IPS DF 6.9 (cell line): ENCODE data around the gene DAP3.
"Not testable (repeated sequence)": the region's sequence is repeated elsewhere in the genome, so short reads cannot be mapped to it uniquely, and the experiment has no call there.

Source experiments
- DNase-seq: peaks from one replicate; pipeline ENCODE4 v3.0.0-alpha.2; 2013; ENCODE audit warnings: low read depth, low spot score
- H3K27ac ChIP-seq: one replicate; pipeline ENCODE4 v1.5.1; 2013; ENCODE audit warnings: low read length, control low read depth
- H3K27me3 ChIP-seq: 2 replicates; pipeline ENCODE4 v1.6.1; 2013; ENCODE audit warnings: mild to moderate bottlenecking, low read length; ENCODE audit not compliant: control insufficient read depth, insufficient read depth
- H3K36me3 ChIP-seq: 2 replicates; pipeline ENCODE4 v1.6.1; 2013; ENCODE audit warnings: low read length; ENCODE audit not compliant: control insufficient read depth, insufficient read depth
- H3K4me1 ChIP-seq: 2 replicates; pipeline ENCODE4 v1.6.1; 2013; ENCODE audit warnings: low read length; ENCODE audit not compliant: control insufficient read depth, insufficient read depth
- H3K4me3 ChIP-seq: 2 replicates; pipeline ENCODE4 v1.5.1; 2013; ENCODE audit warnings: mild to moderate bottlenecking, low read length
- H3K9me3 ChIP-seq: 2 replicates; pipeline ENCODE4 v1.6.1; 2013; ENCODE audit warnings: low read length, inconsistent platforms; ENCODE audit not compliant: control insufficient read depth, insufficient read depth
- WGBS: extraction: QIAGEN DNeasy Blood & Tissue Kit; methylation state at CpG from one replicate; pipeline ENCODE4 v1.1.7; 2013; ENCODE audit warnings: mixed read lengths, missing lambda C conversion rate; ENCODE audit not compliant: insufficient read length, insufficient coverage; 5-methylcytosine and 5-hydroxymethylcytosine counted together

Gene DAP3

DNA sequence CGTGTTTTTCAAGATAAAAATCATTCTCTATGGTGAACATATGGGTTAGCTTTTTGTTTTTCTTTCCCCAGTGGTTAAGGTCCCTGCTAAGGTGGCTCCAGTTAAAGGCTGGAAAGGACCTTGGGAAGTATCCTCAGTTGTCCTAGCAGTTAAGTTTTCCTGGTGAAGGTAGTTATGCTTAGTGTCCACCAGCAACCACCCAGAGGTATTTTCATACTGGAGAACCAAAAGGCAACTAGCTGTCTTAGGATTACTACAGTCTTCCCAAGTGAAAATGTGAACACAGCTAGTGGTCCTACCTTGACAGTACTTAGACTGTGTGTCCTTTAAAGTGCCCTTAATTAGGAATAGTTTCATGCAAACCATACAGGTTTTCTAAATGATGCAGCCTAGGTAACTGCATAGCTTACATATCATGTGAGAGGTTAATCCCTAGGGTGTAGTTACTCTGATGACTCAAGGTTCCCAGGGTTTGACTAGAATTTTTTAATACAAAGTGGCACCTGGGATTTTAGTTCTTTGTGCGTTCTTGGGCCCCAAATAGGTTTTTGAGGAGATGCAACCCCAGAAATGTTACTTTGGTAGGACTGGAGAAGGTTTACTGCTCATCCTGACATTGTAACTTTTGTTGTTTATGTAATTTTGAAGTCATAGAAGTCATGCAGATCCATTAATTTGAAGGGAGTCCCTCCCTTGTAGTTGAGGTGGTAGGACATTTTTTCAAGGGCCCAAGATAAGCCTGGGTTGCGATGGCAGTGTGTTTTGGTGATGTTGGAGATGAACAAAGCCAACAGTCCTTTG, 36.8 kb upstream of the DAP3 start:
- DNase-seq, result no peak
- no CpG with 5 or more reads among the region's 3 CpGs for WGBS
- H3K4me3 ChIP-seq, result no peak overlapping the region
- H3K9me3 ChIP-seq, result no peaks in the 10 kb centered on the region
- H3K27ac ChIP-seq, result no peak overlapping the region
- no peaks in the 10 kb centered on the region for H3K36me3 ChIP-seq
- no peaks in the 10 kb centered on the region for H3K27me3 ChIP-seq
- no peaks in the 10 kb centered on the region for H3K4me1 ChIP-seq

DNA sequence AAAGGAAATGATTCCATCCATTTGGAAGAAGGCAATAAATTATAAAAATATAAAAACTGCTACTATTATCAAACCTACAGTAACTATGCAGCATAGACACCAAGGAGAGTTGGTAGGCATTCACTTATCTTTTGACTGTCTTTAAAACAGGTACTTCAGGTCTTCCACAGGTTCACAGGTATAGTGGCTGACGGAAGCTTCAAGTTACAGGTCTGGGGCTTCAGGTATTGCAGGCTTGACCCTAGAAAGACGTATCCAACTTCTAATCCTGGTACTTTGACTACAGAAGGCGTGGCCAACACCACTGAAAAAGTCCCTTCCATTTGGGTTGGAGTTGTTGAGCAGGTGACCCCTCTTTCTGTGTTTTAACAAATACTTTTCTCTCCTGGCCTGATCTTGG, 35.9 kb upstream of the DAP3 start:
- WGBS, result no CpG with 5 or more reads among the region's 3 CpGs

DNA sequence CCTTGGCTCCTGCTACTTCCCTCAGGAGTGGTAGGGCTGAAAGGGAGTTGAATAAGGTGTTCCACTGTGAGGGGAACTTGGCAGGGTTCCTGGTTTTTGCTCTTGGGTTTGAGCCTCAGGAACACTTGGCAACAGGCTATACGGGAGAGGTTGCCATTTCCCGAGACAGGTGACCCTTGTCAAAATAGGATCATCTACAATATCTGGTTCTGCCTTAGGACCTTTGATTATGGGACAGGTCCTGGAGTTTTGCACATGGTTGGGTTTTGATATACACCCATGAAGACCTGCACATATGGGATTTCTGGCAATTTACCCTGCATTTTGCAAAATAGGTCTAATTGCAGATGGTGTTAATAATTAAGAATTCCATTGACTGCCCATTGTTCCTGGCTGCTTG, 31.4 kb upstream of the DAP3 start:
- peaks cover 7% of the 10 kb centered on the region; the same call in 1 of the 2 replicates for H3K36me3 ChIP-seq

More for the DNA sequence above, 35.9 kb upstream of the DAP3 start:
- no peak for DNase-seq
- no peaks in the 10 kb centered on the region for H3K27me3 ChIP-seq
- H3K27ac ChIP-seq, result no peak overlapping the region
- H3K9me3 ChIP-seq, result no peaks in the 10 kb centered on the region
- H3K4me1 ChIP-seq, result no peaks in the 10 kb centered on the region
- H3K4me3 ChIP-seq, result no peak overlapping the region
- no peaks in the 10 kb centered on the region for H3K36me3 ChIP-seq

DNA sequence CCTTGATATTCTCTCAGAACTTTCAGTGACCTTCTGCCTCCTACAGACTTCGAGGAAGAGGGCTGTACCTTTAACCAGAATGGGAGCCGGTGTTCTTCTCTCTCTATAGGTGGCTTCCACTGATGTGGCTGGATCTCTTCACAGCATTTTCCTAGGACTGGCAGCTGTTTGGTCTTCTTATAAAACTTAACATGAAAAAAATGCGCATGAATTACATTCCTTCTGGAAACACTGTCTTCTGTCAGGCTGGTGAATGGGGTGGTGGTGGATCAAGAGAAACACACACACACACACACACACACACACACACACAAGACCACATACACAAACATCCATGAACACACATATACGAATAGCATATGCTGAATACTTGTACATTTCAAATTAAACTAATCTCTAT, 27.7 kb upstream of the DAP3 start:
- not testable (repeated sequence) for H3K27me3 ChIP-seq, H3K27ac ChIP-seq, H3K4me1 ChIP-seq, DNase-seq, H3K9me3 ChIP-seq, H3K36me3 ChIP-seq, H3K4me3 ChIP-seq
- no CpG with 5 or more reads among the region's 4 CpGs for WGBS

More for the DNA sequence above, 31.4 kb upstream of the DAP3 start:
- no peaks in the 10 kb centered on the region for H3K9me3 ChIP-seq
- no peak for DNase-seq
- WGBS, result no CpG with 5 or more reads among the region's 2 CpGs
- no peaks in the 10 kb centered on the region for H3K4me1 ChIP-seq
- no peaks in the 10 kb centered on the region for H3K27me3 ChIP-seq
- H3K27ac ChIP-seq, result no peak overlapping the region
- H3K4me3 ChIP-seq, result no peak overlapping the region

DNA sequence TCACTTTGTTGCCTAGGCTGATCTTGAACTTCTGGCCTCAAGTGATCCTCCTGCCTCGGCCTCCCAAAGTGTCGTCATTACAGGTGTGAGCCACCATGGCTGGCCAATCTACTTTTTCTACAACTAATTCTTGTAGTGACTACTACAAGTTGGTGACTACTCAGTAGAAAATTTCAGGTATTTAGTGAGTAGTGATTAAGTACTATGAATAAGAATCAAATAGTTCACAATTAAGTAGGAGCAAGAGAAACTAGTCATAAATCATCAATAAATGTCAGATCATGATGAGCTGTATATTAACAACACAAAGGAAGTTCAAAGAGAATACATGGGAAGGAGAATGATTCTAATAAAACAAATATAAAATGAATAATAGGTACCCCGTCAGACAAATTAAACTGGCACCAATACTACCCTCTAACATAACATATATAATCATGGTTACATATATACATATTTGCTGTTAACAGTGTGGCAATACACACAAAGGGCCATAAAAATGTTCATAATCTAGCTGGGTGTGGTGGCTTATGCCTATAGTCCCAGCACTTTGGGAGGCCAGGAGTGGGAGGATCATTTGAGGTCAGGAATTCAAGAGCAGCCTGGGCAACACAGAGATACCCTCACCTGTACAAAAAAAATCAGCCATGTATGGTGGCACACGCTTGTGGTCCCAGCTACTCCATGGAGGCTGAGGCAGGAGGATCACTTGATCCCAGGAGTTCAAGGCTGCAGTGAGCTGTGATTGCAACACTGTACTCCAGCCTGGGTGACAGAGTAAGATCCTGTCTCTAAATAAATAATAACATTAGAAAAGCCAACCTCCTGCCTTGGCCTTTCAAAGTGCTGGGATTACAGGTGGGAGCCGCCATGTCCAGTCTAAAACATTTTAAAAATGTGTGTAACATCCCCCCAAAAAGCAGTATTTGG, 19.4 kb upstream of the DAP3 start:
- DNase-seq, result no peak
- H3K4me3 ChIP-seq, result no peak overlapping the region
- peaks cover 28% of the 10 kb centered on the region; the same call in 1 of the 2 replicates for H3K36me3 ChIP-seq
- no CpG with 5 or more reads among the region's 5 CpGs for WGBS
- H3K4me1 ChIP-seq, result no peaks in the 10 kb centered on the region
- no peaks in the 10 kb centered on the region for H3K27me3 ChIP-seq
- no peaks in the 10 kb centered on the region; the same call in 1 of the 2 replicates for H3K9me3 ChIP-seq
- H3K27ac ChIP-seq, result no peak overlapping the region

DNA sequence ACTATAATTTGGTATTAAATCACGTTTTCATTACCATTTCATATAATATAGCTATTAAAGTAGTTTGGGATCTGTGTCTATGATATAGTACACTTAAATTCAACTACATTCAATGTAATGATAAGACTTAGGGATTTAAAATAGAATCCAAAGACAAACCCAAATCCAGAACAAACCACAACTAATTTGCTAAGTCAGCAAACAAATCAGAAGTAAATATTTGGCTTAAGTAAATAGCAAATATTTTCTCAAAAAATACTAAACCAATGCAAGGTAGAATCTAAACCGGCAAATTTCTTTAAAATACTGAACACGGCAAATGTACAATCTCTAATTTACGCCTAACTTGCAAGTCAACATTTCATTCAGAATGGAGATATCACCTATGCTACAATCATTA, 17.1 kb upstream of the DAP3 start:
- Histone ChIP-seq H3K27ac (no peak overlapping the region), H3K36me3 (peaks cover 33% of the 10 kb centered on the region; the same call in 1 of the 2 replicates), H3K4me3 (no peak overlapping the region), H3K9me3 (no peaks in the 10 kb centered on the region; the same call in 1 of the 2 replicates), H3K27me3 (no peaks in the 10 kb centered on the region), H3K4me1 (no peaks in the 10 kb centered on the region)
- no CpG with 5 or more reads among the region's 4 CpGs for WGBS
- no peak for DNase-seq

DNA sequence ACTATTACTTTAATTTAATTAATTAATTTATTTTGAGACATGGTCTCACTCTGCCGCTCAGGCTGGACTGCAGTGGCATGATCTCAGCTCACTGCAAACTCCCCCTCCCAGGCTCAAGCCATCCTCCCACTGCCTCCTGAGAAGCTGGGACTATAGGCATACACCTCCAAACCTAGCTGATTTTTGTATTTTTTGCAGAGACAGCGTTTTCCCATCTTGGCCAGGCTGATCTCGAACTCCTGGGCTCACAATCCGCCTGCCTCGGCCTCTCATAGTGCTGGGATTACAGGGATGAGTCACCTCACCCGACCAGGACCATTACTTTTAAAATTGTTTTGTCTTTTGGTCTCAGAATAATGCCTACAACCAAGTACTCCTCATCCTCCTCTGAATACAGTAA, 15.9 kb upstream of the DAP3 start:
- no peaks in the 10 kb centered on the region for H3K9me3 ChIP-seq
- no peak overlapping the region for H3K27ac ChIP-seq
- no peak overlapping the region for H3K4me3 ChIP-seq
- no CpG with 5 or more reads among the region's 6 CpGs for WGBS
- DNase-seq, result no peak
- H3K4me1 ChIP-seq, result no peaks in the 10 kb centered on the region
- H3K27me3 ChIP-seq, result no peaks in the 10 kb centered on the region
- H3K36me3 ChIP-seq, result peaks cover 27% of the 10 kb centered on the region; the same call in 1 of the 2 replicates

DNA sequence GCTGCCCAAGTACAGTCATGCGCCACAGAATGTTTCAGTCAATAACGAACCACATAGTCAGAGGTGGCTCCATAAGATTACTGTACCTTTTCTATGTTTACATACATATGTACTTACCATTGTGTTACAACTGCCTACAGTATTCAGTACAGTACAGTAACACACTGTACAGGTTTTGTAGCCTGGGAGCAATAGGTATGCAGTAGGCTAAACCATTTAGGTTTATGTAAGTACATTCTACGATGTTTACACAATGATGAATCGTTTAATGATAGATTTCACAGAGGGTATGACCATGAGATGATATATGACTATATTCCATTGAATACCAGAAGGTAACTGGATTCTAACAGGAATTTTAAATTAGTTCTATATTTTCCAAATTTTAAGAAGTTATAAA, 10.9 kb upstream of the DAP3 start:
- no peak for DNase-seq
- Histone ChIP-seq H3K36me3 (peaks cover 18% of the 10 kb centered on the region; the same call in 1 of the 2 replicates), H3K9me3 (no peaks in the 10 kb centered on the region), H3K27ac (no peak overlapping the region), H3K4me3 (no peak overlapping the region), H3K4me1 (no peaks in the 10 kb centered on the region), H3K27me3 (no peaks in the 10 kb centered on the region)
- no CpG with 5 or more reads among the region's 4 CpGs for WGBS

DNA sequence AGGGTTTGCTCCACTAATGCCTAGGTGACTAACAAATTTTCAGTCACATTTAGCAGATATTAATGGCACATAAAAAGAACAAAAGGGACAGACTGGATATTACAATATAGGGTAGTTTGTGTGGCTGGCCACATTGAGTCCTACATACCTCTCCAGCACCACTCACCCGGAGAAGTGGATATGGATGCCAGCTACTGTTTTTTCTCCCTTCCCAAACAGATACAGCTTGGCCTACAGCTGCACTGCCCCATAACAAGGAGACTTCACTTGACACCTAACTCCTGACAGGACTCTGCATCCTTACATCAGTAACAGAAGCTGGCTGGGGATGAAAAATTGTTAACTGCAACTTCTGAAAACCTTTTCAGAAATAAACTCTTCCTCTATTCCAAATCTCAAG, 9.9 kb upstream of the DAP3 start:
- H3K4me3 ChIP-seq, H3K27me3 ChIP-seq, H3K27ac ChIP-seq, DNase-seq, H3K9me3 ChIP-seq, H3K4me1 ChIP-seq: not testable (repeated sequence)
- no CpG with 5 or more reads among the region's 1 CpG for WGBS
- H3K36me3 ChIP-seq, result peaks cover 16% of the 10 kb centered on the region; the same call in 1 of the 2 replicates

DNA sequence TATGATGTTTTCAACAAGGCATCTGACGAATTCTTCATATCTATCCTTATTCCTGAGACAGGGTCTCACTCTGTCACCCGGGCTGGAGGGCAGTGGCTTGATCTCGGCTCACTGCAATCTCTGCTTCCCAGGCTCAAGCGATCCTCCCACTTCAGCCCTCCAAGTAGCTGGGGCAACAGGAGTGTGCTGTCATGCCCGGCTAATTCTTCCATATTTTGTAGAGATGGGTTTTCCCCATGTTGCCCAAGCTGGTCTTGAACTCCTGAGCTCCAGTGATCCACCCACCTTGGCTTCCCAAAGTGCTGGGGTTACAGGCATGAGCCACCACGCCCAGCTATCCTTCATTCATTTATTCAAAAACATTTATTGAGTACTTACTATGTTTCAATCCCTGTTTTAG, 8.4 kb upstream of the DAP3 start:
- no peaks in the 10 kb centered on the region for H3K27me3 ChIP-seq
- H3K27ac ChIP-seq, result no peak overlapping the region
- H3K4me3 ChIP-seq, result no peak overlapping the region
- peaks cover 14% of the 10 kb centered on the region; the same call in 1 of the 2 replicates for H3K36me3 ChIP-seq
- no CpG with 5 or more reads among the region's 6 CpGs for WGBS
- DNase-seq, result no peak
- no peaks in the 10 kb centered on the region for H3K9me3 ChIP-seq
- no peaks in the 10 kb centered on the region for H3K4me1 ChIP-seq
